H1 (cell line): ENCODE measurements around the gene ILF2. TPM values are rescaled to one million over a fixed set of nuclear protein-coding genes. Genes with fewer than 3 reads are reported as not detected.
A peak's percentile ranks its signal among the peaks of the same experiment; 100 is the strongest.

Experiments
- CTCF ChIA-PET: fragments of 300-600 bp; sonication (Branson Sonifier 250); formaldehyde crosslinking; loops from one replicate; lab custom pipeline; 2021; ENCODE audit not compliant: partially characterized antibody; lab: Charles Lee
- POLR2A ChIA-PET: fragments of 300-600 bp; sonication (Branson Sonifier 250); formaldehyde crosslinking; loops from one replicate; lab custom pipeline; 2021; ENCODE audit warnings: inconsistent platforms; ENCODE audit not compliant: partially characterized antibody; lab: Charles Lee
- DNase-seq, 2 experiments: peaks; one replicate each; pipeline versions ENCODE4 v3.0.0 to v3.0.0-alpha.2; 2010 to 2022; ENCODE audit warnings: low spot score in 2 of 2, low read depth in 1 of 2, mixed read lengths in 1 of 2
- FAIRE-seq: peaks from 2 replicates; lab custom pipeline; 2011; peaks lifted over from hg19 to GRCh38; lab: Jason Lieb, UNC
- H2AFZ ChIP-seq: 2 replicates; pipeline ENCODE4 v1.8.1; 2012; ENCODE audit warnings: low read length, inconsistent platforms
- H2AK5ac ChIP-seq: 2 replicates; pipeline ENCODE4 v1.6.1; 2013; ENCODE audit warnings: low read depth, low read length
- H2BK120ac ChIP-seq: replicated peaks from 2 replicates; pipeline ENCODE3; 2013; ENCODE audit warnings: low read depth, low read length, inconsistent platforms
- H2BK12ac ChIP-seq: 2 replicates; pipeline ENCODE4 v1.6.1; 2013; ENCODE audit warnings: low read depth, low read length
- H2BK15ac ChIP-seq: 2 replicates; pipeline ENCODE4 v1.6.1; 2013; ENCODE audit warnings: low read length
- H2BK20ac ChIP-seq: 2 replicates; pipeline ENCODE4 v1.6.1; 2013; ENCODE audit warnings: low read length
- H2BK5ac ChIP-seq: 2 replicates; pipeline ENCODE4 v1.6.1; 2013; ENCODE audit warnings: low read depth, low read length
- H3K14ac ChIP-seq: 2 replicates; pipeline ENCODE4 v1.6.1; 2013; ENCODE audit warnings: inconsistent platforms; ENCODE audit not compliant: insufficient read length
- H3K18ac ChIP-seq: 2 replicates; pipeline ENCODE4 v1.6.1; 2013; ENCODE audit warnings: low read length; ENCODE audit errors: extremely low read depth
- H3K23ac ChIP-seq: 2 replicates; pipeline ENCODE4 v1.6.1; 2013; ENCODE audit warnings: inconsistent platforms; ENCODE audit not compliant: insufficient read length
- H3K23me2 ChIP-seq: 2 replicates; pipeline ENCODE4 v1.6.1; 2013; ENCODE audit warnings: low read depth, low read length
- H3K27ac ChIP-seq: 2 replicates; pipeline ENCODE4 v1.6.1; 2011; ENCODE audit warnings: low read depth, low read length, inconsistent platforms
- H3K27me3 ChIP-seq, 4 experiments: replicated peaks in 1 of 4; 1 replicate in 1 of 4; 2 replicates in 3 of 4; pipeline versions ENCODE4 v1.6.1 to v1.8.1; 2011 to 2013; ENCODE audit warnings: low read length in 3 of 4, mild to moderate bottlenecking in 3 of 4, inconsistent platforms in 2 of 4, mixed read lengths in 2 of 4, moderate library complexity in 1 of 4; ENCODE audit not compliant: control insufficient read depth in 3 of 4, insufficient read depth in 3 of 4; ENCODE audit errors: extremely low read depth in 1 of 4
- H3K36me3 ChIP-seq, 4 experiments: 2 replicates each; pipeline versions ENCODE4 v1.6.1 to v1.8.1; 2011 to 2013; ENCODE audit warnings: mild to moderate bottlenecking in 4 of 4, low read length in 3 of 4, moderate library complexity in 2 of 4, control low read depth in 1 of 4, inconsistent platforms in 1 of 4; ENCODE audit not compliant: insufficient read depth in 4 of 4, control insufficient read depth in 2 of 4
- H3K4ac ChIP-seq: replicated peaks from 2 replicates; pipeline ENCODE3; 2013; ENCODE audit warnings: low read length, low read depth, mixed read lengths, inconsistent platforms; ENCODE audit not compliant: insufficient read length
- H3K4me1 ChIP-seq, 4 experiments: replicated peaks in 1 of 4; 1 replicate in 1 of 4; 2 replicates in 3 of 4; pipeline versions ENCODE4 v1.6.1 to v1.8.1; 2011 to 2013; ENCODE audit warnings: low read length in 3 of 4, inconsistent platforms in 2 of 4, mixed read lengths in 1 of 4; ENCODE audit not compliant: insufficient read depth in 4 of 4, control insufficient read depth in 3 of 4
- H3K4me2 ChIP-seq, 2 experiments: 2 replicates each; pipeline versions ENCODE4 v1.6.1 to v1.8.1; 2011 to 2013; ENCODE audit warnings: low read depth in 2 of 2, low read length in 2 of 2, control low read depth in 1 of 2, inconsistent platforms in 1 of 2, mild to moderate bottlenecking in 1 of 2; ENCODE audit not compliant: insufficient read depth in 1 of 2
- H3K4me3 ChIP-seq, 4 experiments: fragments of 200-600, 300-600 bp in 1 of 4; sonication (generic), shearing (Covaris generic), sonication (Bioruptor Twin) in 1 of 4; 2 replicates each; pipeline versions ENCODE4 v1.5.1 to v1.8.1; 2011 to 2016; ENCODE audit warnings: low read length in 4 of 4, low read depth in 3 of 4, control low read depth in 2 of 4, inconsistent platforms in 2 of 4, mild to moderate bottlenecking in 2 of 4, mixed read lengths in 1 of 4, moderate library complexity in 1 of 4; ENCODE audit not compliant: insufficient read depth in 2 of 4; ENCODE audit errors: extremely low read depth in 1 of 4
- H3K56ac ChIP-seq: replicated peaks from 2 replicates; pipeline ENCODE3; 2013; ENCODE audit warnings: low read depth, mild to moderate bottlenecking, mixed read lengths, low read length, inconsistent platforms; ENCODE audit not compliant: insufficient read length
- H3K79me1 ChIP-seq: 2 replicates; pipeline ENCODE4 v1.6.1; 2013; ENCODE audit warnings: low read depth, low read length, control low read depth
- H3K79me2 ChIP-seq, 2 experiments: 2 replicates each; pipeline versions ENCODE4 v1.6.1 to v1.8.1; 2012 to 2013; ENCODE audit warnings: low read length in 2 of 2, mild to moderate bottlenecking in 2 of 2, inconsistent platforms in 1 of 2; ENCODE audit not compliant: insufficient read depth in 2 of 2, control insufficient read depth in 1 of 2
- H3K9ac ChIP-seq, 4 experiments: replicated peaks in 1 of 4; 1 replicate in 1 of 4; 2 replicates in 3 of 4; pipeline versions ENCODE4 v1.6.1 to v1.8.1; 2011 to 2013; ENCODE audit warnings: low read depth in 3 of 4, low read length in 3 of 4, control low read depth in 2 of 4, mild to moderate bottlenecking in 2 of 4, moderate library complexity in 2 of 4, inconsistent platforms in 1 of 4; ENCODE audit errors: extremely low read depth in 1 of 4
- H3K9me3 ChIP-seq, 2 experiments: 2 replicates each; pipeline versions ENCODE4 v1.6.1 to v1.8.1; 2012 to 2013; ENCODE audit warnings: mild to moderate bottlenecking in 2 of 2, moderate library complexity in 2 of 2, control low read depth in 1 of 2, inconsistent platforms in 1 of 2, low read depth in 1 of 2, low read length in 1 of 2, mixed read lengths in 1 of 2; ENCODE audit not compliant: insufficient read depth in 2 of 2
- H4K20me1 ChIP-seq, 2 experiments: replicated peaks in 1 of 2; 2 replicates each; pipeline versions ENCODE3 to v1.8.1; 2011 to 2013; ENCODE audit warnings: inconsistent platforms in 2 of 2, low read length in 2 of 2, mild to moderate bottlenecking in 1 of 2; ENCODE audit not compliant: insufficient read depth in 2 of 2, control insufficient read depth in 1 of 2
- H4K5ac ChIP-seq: 2 replicates; pipeline ENCODE4 v1.6.1; 2013; ENCODE audit warnings: low read length, low read depth, mixed read lengths, inconsistent platforms; ENCODE audit not compliant: insufficient read length
- H4K8ac ChIP-seq: 2 replicates; pipeline ENCODE4 v1.8.0; 2013; ENCODE audit warnings: mild to moderate bottlenecking, moderate library complexity, low read length, inconsistent platforms; ENCODE audit not compliant: insufficient read depth; ENCODE audit errors: extremely low read depth
- H4K91ac ChIP-seq: replicated peaks from 2 replicates; pipeline ENCODE3; 2013; ENCODE audit warnings: low read length, mixed read lengths, inconsistent platforms; ENCODE audit not compliant: insufficient read length
- BACH1 ChIP-seq: IDR thresholded peaks from 2 replicates; pipeline ENCODE4 v1.6.1; 2012; ENCODE audit warnings: low read length, improper control_type of control experiment
- BRCA1 ChIP-seq: IDR thresholded peaks from 2 replicates; pipeline ENCODE4 v1.6.1; 2012; ENCODE audit warnings: low read depth, low read length, improper control_type of control experiment
- CBX5 ChIP-seq: fragments of 300-800, 300-1000 bp; sonication (generic); IDR thresholded peaks from 2 replicates; pipeline ENCODE4 v1.7.1; 2016; ENCODE audit warnings: antibody characterized with exemption, low read length, low read depth
- CHD2 ChIP-seq: IDR thresholded peaks from 2 replicates; pipeline ENCODE4 v1.6.1; 2012; ENCODE audit warnings: low read length, improper control_type of control experiment
- EGR1 ChIP-seq: IDR thresholded peaks from 2 replicates; pipeline ENCODE4 v1.6.1; 2011; ENCODE audit warnings: low read depth, low read length, borderline replicate concordance
- KDM4A ChIP-seq: IDR thresholded peaks from one replicate; pipeline ENCODE4 v1.7.1; 2012; ENCODE audit warnings: low read depth, mild to moderate bottlenecking, moderate library complexity, low read length, inconsistent platforms; ENCODE audit not compliant: severe bottlenecking
- MAFK ChIP-seq: IDR thresholded peaks from 2 replicates; pipeline ENCODE4 v1.6.1; 2012; ENCODE audit warnings: low read depth, mild to moderate bottlenecking, improper control_type of control experiment, low read length
- NRF1 ChIP-seq: IDR thresholded peaks from 2 replicates; pipeline ENCODE4 v1.6.1; 2011; ENCODE audit warnings: mild to moderate bottlenecking, low read depth, low read length, improper control_type of control experiment
- POLR2A ChIP-seq, 2 experiments: IDR thresholded peaks; 1 replicate in 1 of 2; 2 replicates in 1 of 2; pipeline ENCODE4 v1.6.1; 2011; ENCODE audit warnings: low read depth in 2 of 2, low read length in 2 of 2, mild to moderate bottlenecking in 2 of 2; ENCODE audit errors: control extremely low read depth in 1 of 2
- POLR2AphosphoS5 ChIP-seq: IDR thresholded peaks from 2 replicates; pipeline ENCODE4 v1.6.1; 2011; ENCODE audit warnings: low read depth, low read length
- SUZ12 ChIP-seq: fragments of 200-600 bp; sonication (generic); IDR thresholded peaks from 2 replicates; pipeline ENCODE4 v1.6.1; 2012; ENCODE audit warnings: mild to moderate bottlenecking, inconsistent platforms, low read length, moderate library complexity, mixed read lengths
- TCF12 ChIP-seq: IDR thresholded peaks from 2 replicates; pipeline ENCODE4 v1.6.1; 2011; ENCODE audit warnings: low read depth, mild to moderate bottlenecking, low read length
- YY1 ChIP-seq: IDR thresholded peaks from 2 replicates; pipeline ENCODE4 v1.6.1; 2011; ENCODE audit warnings: low read depth, mild to moderate bottlenecking, low read length
- WGBS, 2 experiments: shearing (Covaris generic) in 1 of 2; methylation state at CpG; one replicate each; pipeline versions ENCODE4 v1.1.6 to v1.1.7; 2013 to 2015; ENCODE audit warnings: low lambda C conversion rate in 2 of 2, mixed read lengths in 2 of 2, inconsistent platforms in 1 of 2, low coverage in 1 of 2, missing lambda C conversion rate in 1 of 2; ENCODE audit not compliant: insufficient replicate concordance in 2 of 2, insufficient coverage in 1 of 2, insufficient read length in 1 of 2; ENCODE audit errors: extremely low coverage in 1 of 2, missing lambda C conversion rate in 1 of 2; 5-methylcytosine and 5-hydroxymethylcytosine counted together
- polyA plus RNA-seq, 7 experiments: library from polyadenylated mRNA; depleted of rRNA in 3 of 7; stranded (reverse) in 5 of 7; unstranded in 2 of 7; fragments of >200 nt in 5 of 7; fragments of 200-250 nt in 2 of 7; gene quantifications; 1 replicate in 5 of 7; 2 replicates in 1 of 7; 4 replicates in 1 of 7; pipeline versions ENCODE4 v1.2.1 to v1.2.3, GENCODE V29; 2011 to 2013; ENCODE audit warnings: missing spikeins in 2 of 7, mixed read lengths in 2 of 7
- total RNA-seq: library from RNA; stranded (reverse); fragmentation: NEBNext Ultra II Directional; extraction: Animal tissue kit (Norgen Biotek cat#: 25700); gene quantifications from 2 replicates; pipeline ENCODE4 v1.2.1, GENCODE V29; 2021

Gene ILF2
- total and polyA plus RNA-seq, 2 of the 8 experiments (the other 6 are each of a cell fraction or from before 2014, with no cell fraction given) = 389 to 474 TPM

DNA sequence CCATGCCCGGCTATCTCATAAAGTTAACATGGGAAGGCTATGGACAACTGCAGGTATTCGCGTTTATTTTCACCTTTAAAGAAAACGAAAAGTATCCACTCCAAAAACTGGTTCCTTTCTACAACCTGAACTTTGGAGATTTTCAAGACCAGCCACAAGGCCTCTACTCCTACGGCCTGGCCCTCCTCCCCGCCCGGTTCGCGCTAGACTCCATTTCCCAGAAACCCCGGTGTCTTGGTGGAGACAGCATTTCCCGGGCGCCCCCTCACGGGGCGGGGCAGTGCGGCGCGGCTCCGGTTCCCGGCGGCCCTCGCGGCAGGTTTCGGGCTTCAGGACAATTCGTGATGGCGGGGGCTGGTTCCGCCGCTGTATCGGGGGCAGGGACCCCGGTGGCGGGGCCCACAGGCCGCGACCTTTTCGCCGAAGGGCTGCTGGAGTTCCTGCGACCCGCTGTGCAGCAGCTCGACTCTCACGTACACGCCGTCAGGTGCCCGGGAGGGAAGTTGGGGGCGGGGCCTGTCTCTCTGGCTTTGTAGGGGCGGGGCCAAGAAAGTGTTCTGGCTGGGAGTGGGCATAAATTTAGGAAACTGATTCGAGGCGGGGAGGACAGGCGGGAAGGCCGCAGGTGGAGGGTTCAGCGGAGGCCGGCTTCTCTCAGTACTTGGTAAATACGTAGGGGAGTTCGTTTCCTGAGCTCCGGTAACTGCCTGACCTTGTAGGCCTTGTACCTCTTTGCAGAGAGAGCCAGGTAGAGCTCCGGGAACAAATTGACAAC, 12.2 kb downstream of the ILF2 start, which contains the start of gene SNAPIN:
SNAPIN (plus strand) TSS at position 304 of the 775 bp plus-strand sequence; CDS start at position 345, 41 bp downstream.
- Histone ChIP-seq H2BK5ac (peak within 1 kb of the TSS; percentile 79; the same call in 1 of the 2 replicates), H3K4me3 (peak within 1 kb of the TSS; percentile 71 to 98 (median 90)), H4K20me1 (peaks cover 0 to 8% of the 10 kb centered on the region in 2 experiments), H3K36me3 (peaks cover 21 to 32% (median 28%) of the 10 kb centered on the region in 4 experiments), H3K27me3 (no peaks in the 10 kb centered on the region), H3K9me3 (no peaks in the 10 kb centered on the region), H3K4ac (no peak within 1 kb of the TSS), H3K23ac (no peak within 1 kb of the TSS), H2BK20ac (no peak within 1 kb of the TSS), H3K23me2 (no peaks in the 10 kb centered on the region), H4K8ac (peak within 1 kb of the TSS; percentile 93), H3K4me2 (peak within 1 kb of the TSS; percentile 69 to 91), H3K27ac (peak within 1 kb of the TSS; percentile 85; the same call in 1 of the 2 replicates), H3K79me1 (peaks cover 5% of the 10 kb centered on the region; the same call in 1 of the 2 replicates), H3K14ac (no peak within 1 kb of the TSS), H3K9ac (peak within 1 kb of the TSS; percentile 82 to 88 (median 84)), H2AK5ac (no peak within 1 kb of the TSS), H3K56ac (no peak within 1 kb of the TSS), H3K79me2 (peaks cover 0 to 11% of the 10 kb centered on the region in 2 experiments; a peak in 2 of 4 replicates), H4K91ac (no peak within 1 kb of the TSS), H4K5ac (peak within 1 kb of the TSS; percentile 92), H2AFZ (no peak within 1 kb of the TSS; the same call in 1 of the 2 replicates), H2BK15ac (0 out of 2 replicates have a peak within 1 kb of the TSS, but pooled peaks have one; percentile 6), H3K18ac (peak within 1 kb of the TSS; percentile 97), H2BK120ac (no peak within 1 kb of the TSS), H3K4me1 (peaks cover 0 to 4% (median 2%) of the 10 kb centered on the region in 4 experiments; a peak in 2 of 7 replicates), H2BK12ac (no peak within 1 kb of the TSS)
- no peak for FAIRE-seq
- DNase-seq = peak; percentile 64 to 96
- ChIA-PET CTCF (interaction anchor here (0.8 to 1.7 kb wide), 6 partner anchors 9 to 142 kb away, joined by 3 to 6 read pairs (median 4); partner anchors contain the start of gene S100A13), POLR2A (interaction anchor here (0.6 to 19.8 kb wide), 10 partner anchors 12 to 1855 kb away, joined by 3 to 343 read pairs (median 5); partner anchors contain the start of genes CHTOP, ILF2, RPS27 and S100A13)
- 5% methylated on average over 41 of the region's 53 CpGs; no CpG with 5 or more reads in 1 of the 2 experiments for WGBS, 2 experiments
- no peak; the same call in 1 of the 2 replicates for TF ChIP-seq POLR2AphosphoS5
- TF ChIP-seq BRCA1 = no peak
- no peak for TF ChIP-seq SUZ12
- no peak for TF ChIP-seq BACH1
- no peak for TF ChIP-seq TCF12
- TF ChIP-seq NRF1 = no peak
- no peak for TF ChIP-seq CHD2
- TF ChIP-seq KDM4A = peak; percentile 64
- TF ChIP-seq POLR2A (IDR thresholded peaks at IDR 0.05; ENCODE audit: control extremely low read depth in 1 of 2, low read depth in 2 of 2, low read length in 2 of 2) = peak in 1 of 2 experiments; percentile 83; a peak in 2 of 3 replicates
- no peak for TF ChIP-seq CBX5
- TF ChIP-seq YY1 = peak; percentile 69; the same call in 1 of the 2 replicates
- TF ChIP-seq EGR1 = peak; percentile 63; the same call in 1 of the 2 replicates
- no peak for TF ChIP-seq MAFK
